T47D (cell line): ENCODE data around the gene ARHGEF33.

Experiments
- DNase-seq, 2 experiments: peaks; one replicate each; pipeline versions ENCODE4 v3.0.0 to v3.0.0-alpha.2; 2011 to 2012; ENCODE audit warnings: low read depth in 1 of 2, low spot score in 1 of 2
- JUND ChIP-seq: IDR thresholded peaks from 2 replicates; pipeline ENCODE4 v1.6.1; 2012; ENCODE audit warnings: low read depth
- in situ Hi-C: cut with HindIII; loops from 2 replicates; pipeline ENCODE4 v1.10.0; 2016; ENCODE audit warnings: low sequenced_read_pairs, low pct_unique_long_range_greater_than_20kb

ARHGEF33 gene

DNA sequence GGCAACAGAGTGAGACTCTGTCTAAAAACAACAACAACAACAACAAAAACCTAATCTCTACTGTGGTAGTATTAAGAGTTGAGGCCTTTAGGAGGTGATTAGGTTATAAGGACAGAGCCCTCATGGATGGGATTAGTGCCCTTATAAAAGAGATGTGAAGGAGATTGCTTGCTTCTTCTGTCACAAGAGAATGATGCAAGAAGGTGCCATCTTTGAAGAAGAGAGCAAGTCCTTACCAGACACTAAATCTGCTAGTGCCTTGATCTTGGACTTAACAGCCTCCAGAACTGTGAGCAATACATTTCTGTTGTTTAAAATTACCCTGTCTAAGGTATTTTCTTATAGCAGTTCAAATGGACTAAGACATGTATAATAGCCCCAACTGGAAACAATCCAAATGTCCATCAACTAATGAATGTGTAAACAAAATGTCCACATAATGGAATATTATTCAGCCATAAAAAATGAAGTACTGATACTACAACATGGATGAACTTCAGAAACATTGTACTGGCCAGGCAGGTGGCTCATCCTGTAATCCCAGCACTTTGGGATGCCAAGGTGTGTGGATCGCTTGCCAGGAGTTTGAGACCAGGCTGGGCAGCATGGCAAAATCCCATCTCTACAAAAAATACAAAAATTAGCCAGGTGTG lies 1.6 kb upstream of the ARHGEF33 start:
- DNase-seq: no peak
- in situ Hi-C loops: no loop called here
- TF ChIP-seq JUND: no peak

DNA sequence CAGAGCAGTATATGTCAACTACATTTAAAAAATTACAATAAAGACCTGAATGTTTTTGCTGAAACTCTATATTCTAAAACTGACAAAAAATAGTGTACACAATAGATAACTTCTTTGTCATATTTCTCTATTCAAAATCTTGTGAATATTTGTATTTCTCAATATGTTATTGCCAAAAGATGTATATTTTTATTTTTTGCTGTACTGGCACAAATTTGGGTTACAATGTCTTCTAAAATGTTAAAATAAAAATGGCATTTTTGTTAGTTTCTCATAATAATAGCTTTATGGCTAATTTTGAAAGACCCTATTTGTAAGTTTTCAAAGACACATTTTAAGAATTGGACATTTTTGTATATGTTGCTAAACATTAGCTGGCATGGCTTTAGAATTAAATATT lies 630 bp upstream of the ARHGEF33 start:
- no peak for TF ChIP-seq JUND
- DNase-seq: no peak
- in situ Hi-C loops: no loop called here

DNA sequence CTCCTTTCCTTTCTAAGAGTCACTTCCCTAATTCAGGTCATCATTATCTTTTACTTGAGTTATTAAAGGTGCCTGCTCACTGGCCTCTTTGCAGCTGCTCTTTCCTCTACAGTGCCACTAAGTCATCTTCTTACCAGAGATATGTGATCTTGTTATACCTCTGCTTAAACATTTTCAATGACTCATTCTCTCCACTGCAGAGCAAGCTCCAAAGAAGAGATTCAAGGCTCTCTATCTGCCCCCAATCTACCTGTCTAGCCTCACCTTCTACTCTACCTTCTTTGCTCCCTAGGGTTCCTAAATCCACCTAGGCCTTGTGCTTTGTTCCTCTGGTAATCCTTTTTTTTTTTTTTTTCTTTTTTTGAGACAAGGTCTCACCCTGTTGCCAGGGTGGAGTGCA lies 3.1 kb downstream of the ARHGEF33 start:
- no peak for DNase-seq
- in situ Hi-C loops: no loop called here
- TF ChIP-seq JUND: no peak

DNA sequence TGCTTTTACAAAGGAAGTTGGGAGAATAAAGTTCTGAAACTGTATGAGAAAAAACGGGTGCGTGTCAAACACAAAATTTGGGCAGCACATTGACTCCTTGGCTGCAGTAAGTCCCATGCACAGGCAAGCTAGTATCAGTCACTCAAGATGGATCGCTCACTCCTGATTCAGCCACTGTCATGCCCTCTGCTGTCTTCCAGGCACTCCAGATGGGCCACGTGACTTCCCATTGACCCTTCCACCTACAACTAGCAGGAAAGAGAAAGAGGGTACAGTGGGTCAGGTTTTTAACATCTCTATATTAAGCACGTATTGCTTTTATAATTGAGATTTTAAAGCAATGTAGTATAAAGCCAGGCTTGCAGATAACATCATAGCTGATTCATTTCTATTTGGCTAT lies 8.6 kb downstream of the ARHGEF33 start:
- no peak for DNase-seq
- no peak for TF ChIP-seq JUND
- in situ Hi-C loops: no loop called here

DNA sequence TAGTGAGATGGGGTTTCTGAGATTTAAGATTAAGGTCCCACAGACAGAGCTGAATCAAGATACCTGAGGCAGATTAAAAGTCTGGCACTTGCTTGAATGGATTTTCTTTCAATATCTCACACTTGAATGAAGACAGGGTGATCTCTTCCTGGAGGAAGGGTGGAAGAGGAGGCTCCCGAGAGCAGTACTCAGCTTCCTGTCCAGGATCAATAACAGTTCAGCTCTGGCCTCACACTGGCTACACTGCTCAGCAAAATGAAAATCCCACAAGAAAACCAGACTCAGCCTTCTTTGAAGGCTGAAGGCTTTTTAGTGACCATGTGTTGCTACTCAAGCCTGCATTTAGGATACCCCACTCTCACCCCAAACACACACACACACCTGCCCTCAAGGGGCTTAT lies 11.1 kb downstream of the ARHGEF33 start:
- in situ Hi-C loops: no loop called here
- TF ChIP-seq JUND: no peak
- no peak for DNase-seq

DNA sequence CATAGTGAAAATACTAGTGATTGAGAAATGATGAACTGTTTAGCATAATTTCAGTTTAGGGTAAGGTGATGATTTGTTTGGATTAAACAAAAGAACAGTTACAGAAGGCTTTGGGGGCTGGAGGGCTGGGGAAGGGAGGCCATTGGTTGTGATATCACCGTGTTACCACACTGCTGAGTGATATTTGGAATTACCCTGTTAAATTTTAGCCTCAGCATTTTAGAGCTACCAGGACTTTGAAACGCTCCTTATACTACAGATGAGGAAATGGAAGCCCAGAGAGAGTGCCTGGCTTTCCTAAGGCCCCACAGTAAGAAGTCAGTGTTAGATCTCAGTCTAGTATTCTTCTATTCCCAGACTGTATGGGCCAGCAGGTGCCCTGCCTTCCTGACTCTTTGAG lies 15.6 kb downstream of the ARHGEF33 start:
- no peak for TF ChIP-seq JUND

DNA sequence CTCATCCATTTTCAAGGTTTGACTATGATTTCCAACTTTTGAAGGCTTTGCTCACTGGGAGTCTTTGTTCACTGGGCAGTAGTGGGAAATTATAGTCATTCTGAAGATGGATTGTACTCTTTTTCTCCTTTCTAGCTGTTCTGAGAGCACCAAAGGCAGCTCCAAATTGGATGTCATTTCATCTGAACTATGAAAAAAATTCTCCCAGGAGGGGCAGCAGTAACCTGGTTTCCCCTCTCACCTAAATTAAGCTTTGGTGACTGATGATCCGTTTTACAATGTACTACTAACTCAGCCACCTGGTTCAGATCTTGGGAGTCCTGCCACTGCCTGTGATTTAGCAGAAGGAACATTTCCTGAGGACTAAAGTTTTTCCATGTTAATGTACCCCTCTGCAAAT lies 17.6 kb downstream of the ARHGEF33 start:
- in situ Hi-C loops: no loop called here
- TF ChIP-seq JUND: no peak
- no peak for DNase-seq

More for the DNA sequence above, 15.6 kb downstream of the ARHGEF33 start:
- in situ Hi-C loops: no loop called here
- DNase-seq: no peak

DNA sequence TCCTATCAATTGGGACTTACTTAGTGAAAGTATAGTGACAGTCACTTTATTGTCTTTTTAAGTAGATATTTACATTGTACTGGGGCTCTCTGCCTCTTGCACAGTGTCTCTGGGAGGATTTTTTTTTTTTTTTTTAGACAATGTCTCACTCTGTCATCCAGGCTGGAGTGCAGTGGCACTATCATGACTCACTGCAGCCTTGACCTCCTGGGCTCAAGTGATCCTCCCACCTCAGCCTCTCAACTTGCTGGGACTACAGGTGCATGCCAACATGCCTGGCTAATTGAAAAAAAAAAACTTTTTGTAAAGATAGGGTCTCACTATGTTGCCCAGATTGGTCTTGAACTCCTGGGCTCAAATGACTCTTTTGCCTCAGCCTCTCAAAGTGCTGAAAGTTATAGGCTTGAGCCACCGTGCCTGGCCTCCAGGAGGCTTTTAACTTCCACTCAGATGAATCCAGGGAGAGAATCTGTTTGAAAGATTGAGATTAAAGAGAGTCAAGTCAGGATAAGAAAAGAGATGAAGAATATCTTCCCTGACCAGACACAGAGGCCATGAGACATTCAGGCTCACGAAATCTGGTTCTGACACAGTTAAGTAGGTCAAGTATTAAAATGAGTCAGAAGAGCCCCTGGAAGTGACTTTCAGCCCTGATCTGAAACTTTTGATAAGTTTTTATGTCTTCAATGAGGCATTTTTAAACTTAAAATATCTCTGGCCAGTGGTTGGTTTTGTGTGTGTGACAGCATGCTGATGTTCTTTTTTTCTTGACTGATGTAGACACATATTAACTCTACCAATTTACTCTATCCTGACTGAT lies 18.3 kb downstream of the ARHGEF33 start:
- no peak for DNase-seq
- in situ Hi-C loops: no loop called here
- no peak for TF ChIP-seq JUND

DNA sequence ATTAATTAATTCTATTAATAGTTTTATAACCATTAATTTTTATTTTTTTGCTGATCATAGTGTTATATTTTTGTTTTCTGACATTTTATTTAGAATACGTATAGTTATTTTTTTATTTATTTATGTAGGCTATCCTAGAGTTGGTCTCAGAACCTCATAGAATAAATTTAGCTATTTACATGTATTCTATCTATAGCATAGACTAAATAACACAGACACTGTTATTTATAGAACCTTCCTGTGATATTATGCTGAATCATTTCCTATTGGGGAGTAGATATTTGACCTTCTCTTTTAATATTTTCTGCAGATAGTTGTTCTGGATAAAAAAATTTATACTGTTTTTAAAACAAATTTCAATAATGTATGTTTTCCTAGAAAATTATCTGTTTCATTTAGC lies 20.2 kb downstream of the ARHGEF33 start:
- DNase-seq: no peak
- in situ Hi-C loops: no loop called here
- TF ChIP-seq JUND: no peak

DNA sequence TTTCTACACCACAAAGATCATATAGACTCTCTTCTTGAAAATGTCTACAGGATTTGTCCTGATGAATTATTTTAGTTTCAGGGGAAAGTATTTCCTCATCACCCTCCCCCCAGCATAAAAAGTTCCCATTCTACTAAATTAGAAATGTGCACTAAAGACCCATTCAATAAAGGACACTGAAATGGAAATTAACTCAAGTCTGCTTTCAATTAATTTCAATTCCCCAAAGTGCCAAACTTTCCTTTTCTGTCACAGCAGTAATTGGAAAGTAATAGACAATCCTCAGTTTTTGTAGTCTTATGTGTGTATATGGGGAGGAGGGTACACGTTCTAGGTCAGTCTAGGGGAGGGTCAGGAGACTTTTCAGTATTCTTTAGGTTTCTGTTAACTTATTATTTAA lies 21.5 kb downstream of the ARHGEF33 start:
- no peak for DNase-seq
- no peak for TF ChIP-seq JUND
- in situ Hi-C loops: no loop called here

DNA sequence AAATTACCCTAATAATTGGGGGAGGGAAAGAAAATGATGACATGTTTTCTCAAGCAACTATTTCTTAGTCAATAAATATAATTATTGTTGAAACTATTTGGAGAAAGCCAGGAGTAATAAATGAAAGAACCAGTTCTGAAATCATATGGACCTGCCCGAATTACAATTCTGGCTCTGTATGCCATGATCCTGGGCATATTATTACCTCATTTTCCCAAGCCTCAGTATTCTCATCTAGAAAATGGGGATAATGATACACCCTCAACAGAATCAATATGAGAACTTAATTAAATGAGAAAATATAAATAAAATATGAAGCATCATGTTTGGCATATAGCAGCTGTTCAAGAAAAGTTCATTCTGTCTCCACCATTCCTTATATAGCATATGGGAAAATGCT lies 22.9 kb downstream of the ARHGEF33 start:
- DNase-seq: no peak
- TF ChIP-seq JUND: no peak
- in situ Hi-C loops: no loop called here

DNA sequence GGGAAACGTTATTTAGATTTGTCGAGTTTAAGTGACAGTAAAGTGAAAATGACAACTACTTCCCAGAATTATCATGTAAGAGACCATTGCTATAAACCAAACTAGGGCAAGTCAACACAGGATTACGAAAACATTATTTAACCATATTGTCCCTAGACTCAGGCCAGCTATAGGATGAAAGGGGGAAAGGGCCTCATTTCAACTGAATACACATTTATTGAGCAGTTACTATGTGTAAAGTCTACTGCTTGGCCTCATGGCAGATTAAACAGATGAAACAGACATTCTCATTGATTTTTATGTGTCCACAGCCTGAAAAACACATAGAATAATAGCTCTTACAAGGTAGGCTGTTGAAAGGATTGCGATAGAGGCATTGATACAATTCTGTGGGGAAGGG lies 32.7 kb downstream of the ARHGEF33 start:
- TF ChIP-seq JUND: no peak
- DNase-seq: no peak
- in situ Hi-C loops: no loop called here

DNA sequence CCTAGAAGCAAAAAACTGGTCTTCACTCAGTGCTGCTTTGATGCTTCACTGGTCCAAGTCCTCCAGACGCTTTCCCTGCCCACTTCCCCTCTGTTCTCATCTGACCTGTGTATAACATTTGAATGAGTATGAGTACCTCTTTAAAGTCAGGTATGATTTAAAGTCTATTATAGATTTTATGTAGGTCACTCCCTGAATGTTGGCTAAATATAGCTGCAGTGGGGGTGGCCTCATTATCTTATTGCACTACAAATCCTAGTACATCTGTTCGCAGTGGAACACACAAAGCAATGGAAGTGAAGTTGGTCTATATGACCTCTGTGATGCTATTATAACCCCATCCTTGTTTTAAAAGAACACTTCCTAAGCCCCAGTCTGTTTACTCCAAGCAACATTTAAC lies 33.2 kb downstream of the ARHGEF33 start:
- in situ Hi-C loops: no loop called here
- TF ChIP-seq JUND: no peak
- DNase-seq: no peak
